Activated CD4-positive, alpha-beta T cell treated with anti-CD3 and anti-CD28 coated beads, Interleukin-2, amount 10 ng/mL, durations not matched to agents 24 days and 14 days (primary cell): ENCODE results near the gene YIPF6. TPM values are rescaled to one million over a fixed set of nuclear protein-coding genes. Genes with fewer than 3 reads are reported as not detected.
A peak's percentile ranks its signal among the peaks of the same experiment; 100 is the strongest.
"Not testable (repeated sequence)": the region's sequence is repeated elsewhere in the genome, so short reads cannot be mapped to it uniquely, and the experiment has no call there.

Source experiments
- DNase-seq: peaks from one replicate; pipeline ENCODE4 v3.0.0; 2022
- H3K27ac Mint-ChIP-seq: one replicate; pipeline ENCODE4 v1.8.0; 2022; ENCODE audit warnings: mild to moderate bottlenecking, mixed read lengths
- H3K27me3 Mint-ChIP-seq: one replicate; pipeline ENCODE4 v1.8.0; 2022; ENCODE audit warnings: mixed read lengths
- H3K36me3 Mint-ChIP-seq: one replicate; pipeline ENCODE4 v1.8.0; 2022; ENCODE audit warnings: low read depth, mild to moderate bottlenecking, mixed read lengths
- H3K4me1 Mint-ChIP-seq: one replicate; pipeline ENCODE4 v1.8.0; 2021; ENCODE audit warnings: mixed read lengths
- H3K4me3 Mint-ChIP-seq: one replicate; pipeline ENCODE4 v1.8.0; 2022; ENCODE audit warnings: mild to moderate bottlenecking, moderate library complexity, mixed read lengths
- H3K9me3 Mint-ChIP-seq: one replicate; pipeline ENCODE4 v1.8.0; 2021; ENCODE audit warnings: mixed read lengths
- intact Hi-C: fragments of 100-400 bp; cut with micrococcal nuclease; formaldehyde crosslinking; loops from one replicate; pipeline ENCODE4 v1.15.1; 2023
- total RNA-seq: library from RNA; stranded (reverse); gene quantifications from 2 replicates; pipeline ENCODE4 v1.2.3, GENCODE V29; 2022

YIPF6 gene
- total RNA-seq, 1 donor from 2014 or later: 21.1 TPM

DNA sequence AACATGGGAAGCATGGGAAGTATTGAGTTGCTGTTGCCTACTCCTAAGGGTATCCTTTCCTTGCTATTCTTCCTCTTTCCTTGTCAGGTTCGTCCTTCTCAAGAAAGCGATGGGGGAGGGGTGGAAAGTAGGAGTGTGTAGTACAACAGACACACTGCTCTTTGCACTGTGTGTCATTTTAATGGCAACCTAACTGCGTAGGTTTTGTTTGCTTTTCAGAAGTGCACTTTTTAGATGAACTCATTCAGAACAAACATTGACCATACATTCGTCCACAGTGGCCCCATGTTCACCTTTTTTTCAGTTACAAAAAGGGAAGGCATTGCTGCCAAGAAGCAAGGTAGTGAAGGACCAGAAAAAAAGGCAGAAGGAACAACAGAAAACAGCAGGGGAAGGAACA is 10.2 kb upstream of the YIPF6 start:
- Mint-ChIP-seq H3K4me3 (no peak overlapping the region), H3K27me3 (no peaks in the 10 kb centered on the region), H3K27ac (no peak overlapping the region), H3K36me3 (no peaks in the 10 kb centered on the region), H3K9me3 (no peaks in the 10 kb centered on the region), H3K4me1 (peaks cover 2% of the 10 kb centered on the region)
- DNase-seq: no peak
- intact Hi-C loops: no loop called here

DNA sequence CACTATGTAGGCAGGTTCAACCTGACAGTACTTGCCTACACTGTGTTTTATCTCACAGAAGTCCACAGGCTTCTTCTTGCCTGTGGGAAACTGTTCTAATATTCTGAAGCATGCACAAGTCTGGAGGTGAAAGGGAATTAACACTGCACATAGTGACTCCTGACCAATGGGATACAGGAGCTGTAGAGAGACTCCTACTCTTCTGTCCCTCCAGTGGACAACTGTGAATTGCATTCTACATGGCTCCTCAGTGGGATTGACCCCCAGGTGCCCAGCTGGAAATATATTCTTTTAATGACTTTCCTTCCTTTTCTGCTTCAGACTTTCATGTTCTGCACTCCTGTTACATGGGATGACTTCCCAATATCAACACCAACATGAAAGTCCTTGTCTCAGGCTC is 8.2 kb upstream of the YIPF6 start:
- H3K4me1 Mint-ChIP-seq: peaks cover 2% of the 10 kb centered on the region
- no peaks in the 10 kb centered on the region for H3K9me3 Mint-ChIP-seq
- no peak overlapping the region for H3K27ac Mint-ChIP-seq
- intact Hi-C loops: no loop called here
- DNase-seq: no peak
- H3K27me3 Mint-ChIP-seq: no peaks in the 10 kb centered on the region
- no peak overlapping the region for H3K4me3 Mint-ChIP-seq
- H3K36me3 Mint-ChIP-seq: no peaks in the 10 kb centered on the region

DNA sequence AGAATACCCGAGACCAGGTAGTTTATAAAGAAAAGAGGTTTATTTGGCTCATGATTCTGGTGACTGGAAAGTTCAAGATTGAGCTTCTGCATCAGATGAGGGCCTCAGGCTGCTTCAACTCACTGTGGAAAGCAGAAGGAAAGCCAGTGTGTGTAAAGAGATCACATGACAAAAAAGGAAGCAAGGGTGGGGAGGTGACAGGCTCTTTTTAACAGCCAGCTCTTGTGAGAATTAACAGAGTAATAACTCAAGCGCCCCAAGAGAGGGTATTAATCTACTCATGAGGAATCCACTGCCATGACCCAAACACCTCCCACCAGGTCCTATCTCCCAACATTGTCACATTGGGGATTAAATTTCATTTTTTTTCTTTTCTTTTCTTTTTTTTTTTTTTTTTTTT is 6.3 kb upstream of the YIPF6 start:
- H3K9me3 Mint-ChIP-seq: no peaks in the 10 kb centered on the region

DNA sequence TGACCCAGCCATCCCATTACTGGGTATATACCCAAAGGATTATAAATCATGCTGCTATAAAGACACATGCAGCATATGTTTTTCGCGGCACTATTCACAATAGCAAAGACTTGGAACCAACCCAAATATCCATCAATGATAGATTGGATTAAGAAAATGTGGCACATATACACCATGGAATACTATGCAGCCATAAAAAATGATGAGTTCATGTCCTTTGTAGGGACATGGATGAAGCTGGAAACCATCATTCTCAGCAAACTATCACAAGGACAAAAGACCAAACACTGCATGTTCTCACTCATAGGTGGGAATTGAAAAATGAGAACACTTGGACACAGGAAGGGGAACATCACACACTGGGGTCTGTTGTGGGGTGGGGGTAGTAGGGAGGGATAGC is 5.1 kb upstream of the YIPF6 start:
- H3K4me1 Mint-ChIP-seq, H3K27me3 Mint-ChIP-seq, intact Hi-C loops, H3K27ac Mint-ChIP-seq, H3K36me3 Mint-ChIP-seq, H3K4me3 Mint-ChIP-seq, DNase-seq, H3K9me3 Mint-ChIP-seq: not testable (repeated sequence)

More for the DNA sequence above, 6.3 kb upstream of the YIPF6 start:
- Mint-ChIP-seq H3K4me1 (peaks cover 2% of the 10 kb centered on the region), H3K4me3 (no peak overlapping the region), H3K27ac (no peak overlapping the region), H3K27me3 (no peaks in the 10 kb centered on the region), H3K36me3 (no peaks in the 10 kb centered on the region)
- no peak for DNase-seq
- intact Hi-C loops: no loop called here

DNA sequence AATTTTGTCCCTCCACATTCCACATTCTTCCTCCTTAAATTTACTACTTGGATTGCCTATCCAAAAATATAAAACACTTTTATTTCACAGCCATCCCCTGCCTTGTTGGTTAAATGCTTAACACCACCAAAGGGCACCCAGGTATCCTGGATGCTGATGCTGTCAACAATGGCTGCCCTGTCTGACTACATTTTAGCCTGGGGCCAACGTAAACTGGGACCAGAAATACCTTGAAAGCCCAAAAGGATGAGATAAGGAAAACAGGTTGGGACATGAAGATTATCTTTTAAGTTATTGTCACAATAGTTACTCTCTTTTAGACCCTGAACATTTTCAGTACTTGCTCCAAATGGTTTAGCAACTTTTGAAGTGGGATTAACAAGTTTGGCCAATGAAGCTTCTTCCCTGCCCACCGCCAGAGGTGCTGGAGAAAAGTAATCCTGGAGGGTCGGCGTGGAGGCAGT is 775 bp upstream of the YIPF6 start:
- Mint-ChIP-seq H3K9me3 (no peaks in the 10 kb centered on the region), H3K4me1 (peaks cover 11% of the 10 kb centered on the region), H3K36me3 (peaks cover 8% of the 10 kb centered on the region), H3K27ac (peak overlapping the region; percentile 97), H3K4me3 (peak overlapping the region; percentile 94), H3K27me3 (no peaks in the 10 kb centered on the region)
- DNase-seq: peak; percentile 58
- intact Hi-C loops: loop anchor here (5.0 kb wide), 1 partner anchor 1634 kb away; the partner anchor contains the start of gene IGBP1

DNA sequence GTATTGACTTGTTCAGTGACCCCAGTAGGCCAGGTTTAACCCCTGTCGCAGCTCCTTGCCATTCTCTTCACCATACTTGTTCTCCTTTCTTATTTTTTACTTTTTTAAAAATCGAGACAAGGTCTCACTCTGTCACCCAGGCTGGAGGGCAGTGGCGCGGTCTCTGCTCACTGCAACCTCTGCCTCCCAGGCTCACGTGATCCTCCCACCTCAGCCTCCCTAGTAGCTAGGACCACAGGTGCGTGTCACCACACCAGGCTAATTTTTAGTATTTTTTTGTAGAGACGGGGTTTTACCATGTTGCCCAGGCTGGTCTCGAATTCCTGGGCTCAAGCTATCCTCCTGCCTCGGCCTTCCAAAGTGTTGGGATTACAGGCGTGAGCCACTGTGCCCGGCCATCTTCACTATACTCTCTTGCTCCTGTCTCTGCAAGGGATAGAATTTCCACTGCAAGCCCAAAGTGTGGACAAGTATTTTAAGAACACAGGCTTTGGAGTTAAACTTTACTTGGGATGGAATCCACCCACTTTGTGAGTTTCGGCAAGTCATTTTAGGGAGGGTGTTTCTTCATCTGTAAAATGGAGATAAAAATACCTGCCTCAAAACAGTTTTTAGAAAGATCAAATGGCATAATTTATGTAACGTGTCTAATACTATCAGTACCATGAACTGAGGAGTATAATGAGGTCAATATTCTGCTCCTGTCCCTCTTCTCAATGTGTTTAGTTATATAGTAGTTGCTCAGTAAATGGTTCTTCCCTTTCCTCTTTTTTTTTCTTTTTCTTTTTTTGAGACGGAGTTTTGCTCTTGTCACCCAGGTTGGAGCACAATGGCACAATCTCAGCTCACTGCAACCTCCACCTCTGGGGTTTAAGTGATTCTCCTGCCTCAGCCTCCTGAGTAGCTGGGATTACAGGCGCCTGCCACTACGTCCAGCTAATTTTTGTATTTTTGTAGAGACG is 973 bp downstream of the YIPF6 start:
- Mint-ChIP-seq H3K27ac (peak overlapping the region; percentile 97), H3K9me3 (no peaks in the 10 kb centered on the region), H3K27me3 (no peaks in the 10 kb centered on the region), H3K4me1 (peaks cover 26% of the 10 kb centered on the region), H3K4me3 (peak overlapping the region; percentile 94), H3K36me3 (peaks cover 13% of the 10 kb centered on the region)
- no peak for DNase-seq
- intact Hi-C loops: loop anchor here (5.0 to 10.0 kb wide), 6 partner anchors 72 to 1632 kb away; partner anchors contain the start of genes EFNB1 and IGBP1

DNA sequence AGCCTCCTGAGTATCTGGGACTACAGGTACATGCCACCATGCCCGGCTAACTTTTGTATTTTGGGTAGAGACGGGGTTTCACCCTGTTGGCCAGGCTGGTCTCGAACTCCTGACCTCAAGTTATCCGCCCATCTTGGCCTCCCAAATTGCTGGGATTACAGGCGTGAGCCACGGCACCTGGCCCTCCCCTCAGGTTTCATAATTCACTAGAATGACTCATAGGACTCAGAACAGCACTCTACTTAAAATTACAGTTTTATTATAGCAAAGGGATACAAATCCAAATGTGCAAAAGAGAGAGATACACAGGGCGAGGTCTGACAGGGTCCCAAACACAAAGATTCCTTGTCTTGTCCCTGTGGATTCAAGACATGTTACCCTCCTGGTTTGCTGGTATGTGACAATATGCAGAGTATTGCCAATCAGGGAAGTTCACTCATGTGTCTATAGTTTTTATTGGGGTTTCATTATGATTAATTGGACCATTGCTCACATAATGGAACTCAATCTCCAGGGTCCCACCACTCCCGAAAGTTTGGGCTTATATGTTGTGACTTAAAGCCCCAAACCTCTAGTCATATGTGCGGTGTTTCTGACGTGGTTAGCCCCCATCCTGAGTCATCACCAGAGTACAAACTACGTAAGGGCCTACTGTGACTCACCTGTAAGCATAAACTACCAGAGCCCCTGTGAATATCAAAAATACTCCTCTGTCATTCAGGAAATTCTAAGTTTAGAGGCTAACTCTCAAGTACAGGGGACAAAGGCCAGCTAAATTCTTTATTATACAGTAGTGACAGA is 5.2 kb downstream of the YIPF6 start:
- Mint-ChIP-seq H3K9me3 (no peaks in the 10 kb centered on the region), H3K27me3 (no peaks in the 10 kb centered on the region), H3K27ac (peak overlapping the region; percentile 81), H3K4me3 (peak overlapping the region; percentile 23), H3K36me3 (peaks cover 24% of the 10 kb centered on the region), H3K4me1 (peaks cover 37% of the 10 kb centered on the region)
- DNase-seq: peak; percentile 75
- intact Hi-C loops: loop anchor here (5.0 to 10.0 kb wide), 5 partner anchors 68 to 658 kb away; partner anchors contain the start of gene EFNB1

DNA sequence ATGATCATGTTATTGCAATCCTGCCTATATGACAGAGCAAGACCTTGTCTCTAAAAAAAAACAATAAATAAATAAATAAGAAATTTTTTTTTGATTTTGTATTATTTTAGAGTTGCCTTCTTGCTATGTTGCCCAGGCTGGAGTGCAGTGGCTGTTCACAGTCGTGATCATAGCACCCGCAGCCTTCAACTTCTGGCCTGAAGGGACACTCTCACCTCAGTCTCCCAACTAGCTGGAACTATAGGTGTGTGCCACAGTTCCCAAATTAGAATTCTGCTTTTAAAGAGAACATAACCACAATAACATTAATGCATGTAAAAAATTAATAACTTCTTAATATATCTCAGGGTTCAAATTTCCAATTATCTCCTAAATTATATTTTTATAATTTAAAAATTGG is 7.8 kb downstream of the YIPF6 start:
- Mint-ChIP-seq H3K4me1 (peaks cover 39% of the 10 kb centered on the region), H3K27ac (no peak overlapping the region), H3K27me3 (no peaks in the 10 kb centered on the region), H3K4me3 (no peak overlapping the region), H3K36me3 (peaks cover 25% of the 10 kb centered on the region), H3K9me3 (no peaks in the 10 kb centered on the region)
- DNase-seq: no peak
- intact Hi-C loops: loop anchor here (10.0 kb wide), 1 partner anchor 322 kb away; no protein-coding TSS in a partner anchor

DNA sequence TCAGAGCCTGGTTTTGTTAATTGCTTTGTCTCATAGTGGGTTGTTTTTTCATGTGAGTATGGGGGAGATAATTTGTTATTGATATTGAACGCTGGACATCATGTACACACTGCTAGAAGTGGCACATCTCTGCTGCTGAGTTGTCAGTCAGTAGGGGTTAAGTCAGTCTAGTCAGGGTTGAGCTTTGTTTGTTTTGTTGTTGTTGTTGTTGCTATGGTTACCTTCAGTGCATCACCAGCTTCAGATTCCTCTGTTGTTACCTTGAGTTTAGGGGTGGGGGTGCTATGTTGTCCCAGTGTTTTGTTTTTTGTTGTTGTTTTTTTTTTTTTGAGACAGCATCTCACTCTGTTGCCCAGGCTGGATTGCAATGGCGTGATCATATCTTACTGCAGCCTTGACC is 9.9 kb downstream of the YIPF6 start:
- Mint-ChIP-seq H3K27ac (peak overlapping the region; percentile 66), H3K27me3 (no peaks in the 10 kb centered on the region), H3K9me3 (no peaks in the 10 kb centered on the region), H3K4me3 (no peak overlapping the region), H3K36me3 (peaks cover 26% of the 10 kb centered on the region), H3K4me1 (peaks cover 29% of the 10 kb centered on the region)
- DNase-seq: no peak
- intact Hi-C loops: loop anchor here (10.0 kb wide), 1 partner anchor 324 kb away; no protein-coding TSS in a partner anchor

DNA sequence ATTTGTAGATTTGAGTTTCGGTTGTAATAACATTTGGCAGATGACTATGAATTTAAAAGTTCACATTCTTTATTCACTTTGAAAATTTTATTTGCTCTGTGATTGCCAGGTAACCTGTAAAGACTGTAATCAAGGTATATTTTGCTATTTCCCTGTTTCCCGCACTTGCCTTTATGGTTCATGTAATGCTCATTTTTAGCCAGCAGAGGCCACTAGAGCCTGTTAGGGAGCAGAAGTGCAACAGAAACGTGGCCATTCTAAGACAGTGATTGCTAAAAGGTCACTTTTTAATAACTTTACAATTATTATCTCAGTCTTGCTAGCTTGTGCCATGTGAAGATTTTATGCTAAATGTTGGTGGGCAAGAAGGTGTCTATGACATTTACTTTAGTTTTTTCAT is 12.4 kb downstream of the YIPF6 start:
- intact Hi-C loops: loop anchor here (1.0 kb wide), 1 partner anchor 200 kb away; no protein-coding TSS in a partner anchor

DNA sequence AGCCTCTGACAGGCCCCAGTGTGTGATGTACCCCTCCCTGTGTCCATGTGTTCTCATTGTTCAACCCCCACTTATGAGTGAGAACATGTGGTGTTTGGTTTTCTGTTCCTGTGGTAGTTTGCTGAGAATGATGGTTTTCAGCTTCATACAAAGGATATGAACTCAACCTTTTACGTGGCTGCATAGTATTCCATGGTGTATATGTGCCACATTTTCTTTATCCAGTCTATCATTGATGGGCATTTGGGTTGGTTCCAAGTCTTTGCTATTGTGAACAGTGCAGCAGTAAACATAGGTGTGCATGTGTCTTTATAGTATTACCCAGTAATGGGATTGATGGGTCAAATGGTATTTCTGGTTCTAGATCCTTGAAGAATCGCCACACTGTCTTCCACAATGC is 25.8 kb downstream of the YIPF6 start:
- H3K36me3 Mint-ChIP-seq: peaks cover 53% of the 10 kb centered on the region
- H3K9me3 Mint-ChIP-seq, intact Hi-C loops, DNase-seq, H3K4me3 Mint-ChIP-seq, H3K27ac Mint-ChIP-seq, H3K4me1 Mint-ChIP-seq, H3K27me3 Mint-ChIP-seq: not testable (repeated sequence)

More for the DNA sequence above, 12.4 kb downstream of the YIPF6 start:
- peak; percentile 80 for DNase-seq
- Mint-ChIP-seq H3K27ac (no peak overlapping the region), H3K27me3 (no peaks in the 10 kb centered on the region), H3K4me3 (no peak overlapping the region), H3K9me3 (no peaks in the 10 kb centered on the region), H3K36me3 (peaks cover 22% of the 10 kb centered on the region), H3K4me1 (peaks cover 14% of the 10 kb centered on the region)

DNA sequence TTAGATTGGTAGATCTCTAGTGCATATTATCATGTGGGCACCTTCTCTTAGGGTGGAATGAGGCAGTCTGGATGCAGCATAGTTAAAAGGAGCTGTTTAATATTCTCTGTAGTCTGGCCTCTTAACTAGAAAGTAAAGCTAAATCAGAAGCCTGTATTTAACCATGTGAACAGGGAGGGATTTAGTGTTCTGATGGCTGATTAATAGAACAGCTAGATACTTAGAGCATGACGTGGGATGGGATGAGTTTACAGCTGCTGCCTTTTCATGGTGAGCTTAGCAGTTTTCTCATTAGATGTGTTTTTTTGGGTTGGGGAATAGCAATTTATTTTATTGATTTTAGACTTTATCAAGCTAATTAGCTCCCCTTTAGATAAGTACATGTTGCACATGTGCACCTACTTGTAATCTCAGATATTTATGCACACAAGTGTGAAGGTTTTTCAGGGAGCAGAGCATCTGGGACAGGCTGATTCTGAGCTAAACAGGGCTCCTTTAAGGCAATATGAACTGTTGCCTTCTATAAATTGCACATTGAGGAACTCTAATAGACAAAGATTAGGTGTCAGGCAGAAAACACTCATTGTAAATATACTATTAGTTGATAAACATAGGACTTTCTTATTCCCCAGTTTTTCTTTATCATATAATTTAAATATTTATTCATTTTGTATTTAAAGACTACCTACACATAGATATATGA is 34.1 kb downstream of the YIPF6 start:
- Mint-ChIP-seq H3K36me3 (peaks cover 23% of the 10 kb centered on the region), H3K27ac (no peak overlapping the region), H3K9me3 (no peaks in the 10 kb centered on the region), H3K4me1 (no peaks in the 10 kb centered on the region), H3K4me3 (no peak overlapping the region), H3K27me3 (no peaks in the 10 kb centered on the region)
- no peak for DNase-seq
- intact Hi-C loops: no loop called here

DNA sequence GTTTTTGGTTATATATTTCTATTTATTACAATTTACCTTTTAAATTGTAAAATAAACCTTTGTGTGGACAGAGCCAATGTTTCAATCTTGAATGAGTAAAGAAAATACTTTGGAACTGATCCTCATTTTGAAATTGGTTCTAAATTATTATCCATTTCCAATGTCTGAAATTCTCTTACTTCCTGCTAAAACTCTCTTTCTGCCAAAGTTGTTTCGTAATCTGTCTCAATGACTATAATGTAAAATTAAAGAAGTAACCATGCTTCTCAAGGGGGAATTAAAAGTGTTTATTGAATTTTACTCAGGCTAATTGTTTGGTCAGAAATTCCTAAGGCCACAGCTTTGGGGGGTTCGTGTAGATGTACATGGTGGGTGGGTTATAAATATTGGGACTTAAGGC is 34.8 kb downstream of the YIPF6 start:
- intact Hi-C loops: no loop called here
- H3K4me3 Mint-ChIP-seq: no peak overlapping the region
- H3K27ac Mint-ChIP-seq: no peak overlapping the region
- H3K4me1 Mint-ChIP-seq: no peaks in the 10 kb centered on the region
- DNase-seq: no peak
- H3K9me3 Mint-ChIP-seq: no peaks in the 10 kb centered on the region
- peaks cover 18% of the 10 kb centered on the region for H3K36me3 Mint-ChIP-seq
- no peaks in the 10 kb centered on the region for H3K27me3 Mint-ChIP-seq
